Measurements from ENCODE around the gene DYSF. TPM values are rescaled to one million over a fixed set of nuclear protein-coding genes. Genes with fewer than 3 reads are reported as not detected.
A peak's percentile ranks its signal among the peaks of the same experiment; 100 is the strongest.

The DYSF gene
- polyA plus RNA-seq, 1 donor from 2014 or later: 0.04 TPM

DNA sequence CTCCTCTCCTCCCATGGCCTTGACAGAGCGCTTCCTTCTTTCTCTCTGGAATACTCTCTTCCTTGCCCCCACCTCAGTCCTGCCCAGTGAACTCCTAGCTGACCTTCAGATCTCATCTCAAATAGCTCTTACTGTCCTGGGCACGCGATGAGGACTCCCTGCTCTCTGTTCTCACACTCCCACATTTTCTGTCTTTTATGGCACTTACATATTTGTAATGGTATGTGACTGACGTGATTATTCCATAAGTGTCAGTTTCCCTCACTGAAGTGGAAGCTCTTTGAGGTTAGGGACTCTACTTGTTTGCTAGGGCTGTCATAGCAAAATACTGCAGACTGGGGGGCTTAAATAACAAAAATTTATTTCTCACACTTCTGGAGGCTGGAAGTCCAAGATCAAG is 1.7 kb upstream of the DYSF start:
- H3K4me2 ChIP-seq (ENCODE audit: low read length): no peak overlapping the region
- no peaks in the 10 kb centered on the region for H3K9me2 ChIP-seq (ENCODE audit: insufficient read depth, low read length)
- no peak overlapping the region for H2AFZ ChIP-seq (ENCODE audit: low read depth, low read length)
- H3F3A ChIP-seq (ENCODE audit: insufficient read depth, low read length, poor library complexity, severe bottlenecking): no peaks in the 10 kb centered on the region
- H4K20me1 ChIP-seq (ENCODE audit: insufficient read depth): no peaks in the 10 kb centered on the region
- H3K4me3 ChIP-seq (ENCODE audit: low read length): no peak overlapping the region
- no peaks in the 10 kb centered on the region for H3K9me3 ChIP-seq (ENCODE audit: low read length)
- H3K27ac ChIP-seq (ENCODE audit: low read length): no peak overlapping the region
- H3K27me3 ChIP-seq (ENCODE audit: insufficient read depth, low read depth, low read length): peaks cover 39% of the 10 kb centered on the region
- TF ChIP-seq, protein P1, sequence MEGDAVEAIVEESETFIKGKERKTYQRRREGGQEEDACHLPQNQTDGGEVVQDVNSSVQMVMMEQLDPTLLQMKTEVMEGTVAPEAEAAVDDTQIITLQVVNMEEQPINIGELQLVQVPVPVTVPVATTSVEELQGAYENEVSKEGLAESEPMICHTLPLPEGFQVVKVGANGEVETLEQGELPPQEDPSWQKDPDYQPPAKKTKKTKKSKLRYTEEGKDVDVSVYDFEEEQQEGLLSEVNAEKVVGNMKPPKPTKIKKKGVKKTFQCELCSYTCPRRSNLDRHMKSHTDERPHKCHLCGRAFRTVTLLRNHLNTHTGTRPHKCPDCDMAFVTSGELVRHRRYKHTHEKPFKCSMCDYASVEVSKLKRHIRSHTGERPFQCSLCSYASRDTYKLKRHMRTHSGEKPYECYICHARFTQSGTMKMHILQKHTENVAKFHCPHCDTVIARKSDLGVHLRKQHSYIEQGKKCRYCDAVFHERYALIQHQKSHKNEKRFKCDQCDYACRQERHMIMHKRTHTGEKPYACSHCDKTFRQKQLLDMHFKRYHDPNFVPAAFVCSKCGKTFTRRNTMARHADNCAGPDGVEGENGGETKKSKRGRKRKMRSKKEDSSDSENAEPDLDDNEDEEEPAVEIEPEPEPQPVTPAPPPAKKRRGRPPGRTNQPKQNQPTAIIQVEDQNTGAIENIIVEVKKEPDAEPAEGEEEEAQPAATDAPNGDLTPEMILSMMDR (IDR thresholded peaks at IDR 0.05; ENCODE audit: poor library complexity, severe bottlenecking): no peak
- no peak for TF ChIP-seq SMC3 (conservative IDR thresholded peaks at IDR 0.05; ENCODE audit: poor library complexity)
- TF ChIP-seq TAF1 (IDR thresholded peaks at IDR 0.05; ENCODE audit: low read depth): no peak
- no peak for TF ChIP-seq RAD21 (conservative IDR thresholded peaks at IDR 0.05)
- H3K36me3 ChIP-seq (ENCODE audit: insufficient read depth, low read length): no peaks in the 10 kb centered on the region
- H3K9ac ChIP-seq (ENCODE audit: low read length): no peak overlapping the region
- no peaks in the 10 kb centered on the region for H3K79me2 ChIP-seq (replicated peaks; ENCODE audit: insufficient read depth, low read length)

DNA sequence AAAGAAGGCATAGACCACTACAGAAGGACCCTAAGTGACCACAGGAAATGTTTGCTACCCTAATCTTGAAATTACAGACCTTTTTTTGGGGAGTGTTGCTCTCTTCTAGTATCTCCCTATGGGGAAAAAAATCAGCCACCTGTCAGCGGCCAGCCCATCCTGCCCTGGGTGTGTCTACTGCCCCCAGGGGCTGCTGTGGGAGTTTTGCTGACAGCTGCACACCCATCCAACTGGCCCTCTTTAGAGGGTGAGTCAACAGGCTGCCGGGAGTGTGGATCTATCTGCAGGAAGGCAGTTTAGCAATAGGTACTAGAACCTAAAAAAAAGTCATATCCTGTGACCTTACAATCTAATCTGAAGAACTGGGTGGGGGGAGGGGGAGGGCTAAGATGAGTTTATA is 796 bp upstream of the DYSF start:
- H3K36me3 ChIP-seq (ENCODE audit: insufficient read depth, low read length): no peaks in the 10 kb centered on the region
- no peaks in the 10 kb centered on the region for H3F3A ChIP-seq (ENCODE audit: insufficient read depth, low read length, poor library complexity, severe bottlenecking)
- H2AFZ ChIP-seq (ENCODE audit: low read depth, low read length): no peak overlapping the region
- no peak for TF ChIP-seq POLR2AphosphoS5 (IDR thresholded peaks at IDR 0.05)
- H3K9me2 ChIP-seq (ENCODE audit: insufficient read depth, low read length): no peaks in the 10 kb centered on the region
- no peak overlapping the region for H3K4me3 ChIP-seq (ENCODE audit: low read length)
- H3K9me3 ChIP-seq (ENCODE audit: low read length): no peaks in the 10 kb centered on the region
- no peak overlapping the region for H3K9ac ChIP-seq (ENCODE audit: low read length)
- H3K27me3 ChIP-seq (ENCODE audit: insufficient read depth, low read depth, low read length): peaks cover 39% of the 10 kb centered on the region
- H3K4me2 ChIP-seq (ENCODE audit: low read length): no peak overlapping the region
- no peak overlapping the region for H3K27ac ChIP-seq (ENCODE audit: low read length)
- H3K79me2 ChIP-seq (replicated peaks; ENCODE audit: insufficient read depth, low read length): no peaks in the 10 kb centered on the region
- no peaks in the 10 kb centered on the region for H4K20me1 ChIP-seq (ENCODE audit: insufficient read depth)

DNA sequence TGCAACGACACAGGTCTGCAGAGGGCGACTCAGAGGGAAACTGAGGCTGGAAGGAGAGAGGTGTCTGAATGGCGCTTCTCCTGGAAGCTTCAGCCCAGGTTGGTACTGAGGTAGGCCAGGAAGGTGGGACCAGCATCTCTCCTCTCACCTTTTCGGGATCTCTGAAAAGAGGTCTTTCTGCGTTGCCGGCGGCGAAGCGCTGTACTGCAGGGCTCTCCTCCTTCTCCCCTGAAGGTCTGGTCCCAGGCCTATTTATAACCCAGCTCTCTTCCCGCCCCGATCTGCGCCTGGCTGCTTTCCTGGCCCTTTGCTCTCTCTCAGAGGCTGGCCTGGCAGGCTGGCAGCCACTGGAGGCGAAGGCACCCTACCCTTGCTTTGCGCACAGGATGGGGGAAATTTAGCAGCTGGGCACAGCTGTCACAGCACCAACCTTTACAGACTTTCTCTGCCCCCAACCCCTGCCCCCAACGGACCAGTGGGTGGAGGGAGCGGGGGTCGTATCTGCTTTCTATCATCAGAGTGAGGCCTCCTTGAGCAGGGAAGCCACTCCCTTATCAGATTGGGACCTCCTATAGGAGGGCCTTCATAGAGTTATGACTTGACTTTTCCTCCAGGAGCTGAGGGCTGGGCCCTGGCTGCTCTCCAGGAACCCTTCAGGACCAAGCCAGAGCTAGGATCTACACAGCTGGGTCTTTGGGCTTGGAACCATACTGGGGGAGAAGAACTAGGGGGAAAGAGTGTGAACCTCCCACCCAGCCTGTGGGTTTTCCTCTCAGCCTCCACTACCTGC is 1.1 kb downstream of the DYSF start:
- no peaks in the 10 kb centered on the region for H3K36me3 ChIP-seq (ENCODE audit: insufficient read depth, low read length)

More for the DNA sequence above, 1.1 kb downstream of the DYSF start:
- Histone ChIP-seq H3K9me3 (ENCODE audit: low read length) (no peaks in the 10 kb centered on the region), H3K79me2 (replicated peaks; ENCODE audit: insufficient read depth, low read length) (no peaks in the 10 kb centered on the region), H3K9me2 (ENCODE audit: insufficient read depth, low read length) (no peaks in the 10 kb centered on the region), H3K4me2 (ENCODE audit: low read length) (no peak overlapping the region), H3K27me3 (ENCODE audit: insufficient read depth, low read depth, low read length) (peaks cover 39% of the 10 kb centered on the region), H4K20me1 (ENCODE audit: insufficient read depth) (no peaks in the 10 kb centered on the region), H2AFZ (ENCODE audit: low read depth, low read length) (no peak overlapping the region), H3K27ac (ENCODE audit: low read length) (no peak overlapping the region), H3K4me3 (ENCODE audit: low read length) (peak overlapping the region; percentile 61), H3F3A (ENCODE audit: insufficient read depth, low read length, poor library complexity, severe bottlenecking) (no peaks in the 10 kb centered on the region), H3K9ac (ENCODE audit: low read length) (no peak overlapping the region)
- TF ChIP-seq RAD21 (conservative IDR thresholded peaks at IDR 0.05): no peak
- TF ChIP-seq POLR2AphosphoS5 (IDR thresholded peaks at IDR 0.05): no peak
- no peak for TF ChIP-seq EP300 (conservative IDR thresholded peaks at IDR 0.05; ENCODE audit: poor library complexity, severe bottlenecking)
- TF ChIP-seq EZH2 (IDR thresholded peaks at IDR 0.05; ENCODE audit: borderline replicate concordance, insufficient read depth, low read length, poor library complexity, severe bottlenecking): no peak
- TF ChIP-seq MXI1 (conservative IDR thresholded peaks at IDR 0.05; ENCODE audit: poor library complexity, severe bottlenecking): no peak
- TF ChIP-seq TAF1 (IDR thresholded peaks at IDR 0.05; ENCODE audit: low read depth): no peak
- TF ChIP-seq SMC3 (conservative IDR thresholded peaks at IDR 0.05; ENCODE audit: poor library complexity): no peak
- TF ChIP-seq, protein P1 (IDR thresholded peaks at IDR 0.05; ENCODE audit: poor library complexity, severe bottlenecking): no peak
- TF ChIP-seq, protein P2, sequence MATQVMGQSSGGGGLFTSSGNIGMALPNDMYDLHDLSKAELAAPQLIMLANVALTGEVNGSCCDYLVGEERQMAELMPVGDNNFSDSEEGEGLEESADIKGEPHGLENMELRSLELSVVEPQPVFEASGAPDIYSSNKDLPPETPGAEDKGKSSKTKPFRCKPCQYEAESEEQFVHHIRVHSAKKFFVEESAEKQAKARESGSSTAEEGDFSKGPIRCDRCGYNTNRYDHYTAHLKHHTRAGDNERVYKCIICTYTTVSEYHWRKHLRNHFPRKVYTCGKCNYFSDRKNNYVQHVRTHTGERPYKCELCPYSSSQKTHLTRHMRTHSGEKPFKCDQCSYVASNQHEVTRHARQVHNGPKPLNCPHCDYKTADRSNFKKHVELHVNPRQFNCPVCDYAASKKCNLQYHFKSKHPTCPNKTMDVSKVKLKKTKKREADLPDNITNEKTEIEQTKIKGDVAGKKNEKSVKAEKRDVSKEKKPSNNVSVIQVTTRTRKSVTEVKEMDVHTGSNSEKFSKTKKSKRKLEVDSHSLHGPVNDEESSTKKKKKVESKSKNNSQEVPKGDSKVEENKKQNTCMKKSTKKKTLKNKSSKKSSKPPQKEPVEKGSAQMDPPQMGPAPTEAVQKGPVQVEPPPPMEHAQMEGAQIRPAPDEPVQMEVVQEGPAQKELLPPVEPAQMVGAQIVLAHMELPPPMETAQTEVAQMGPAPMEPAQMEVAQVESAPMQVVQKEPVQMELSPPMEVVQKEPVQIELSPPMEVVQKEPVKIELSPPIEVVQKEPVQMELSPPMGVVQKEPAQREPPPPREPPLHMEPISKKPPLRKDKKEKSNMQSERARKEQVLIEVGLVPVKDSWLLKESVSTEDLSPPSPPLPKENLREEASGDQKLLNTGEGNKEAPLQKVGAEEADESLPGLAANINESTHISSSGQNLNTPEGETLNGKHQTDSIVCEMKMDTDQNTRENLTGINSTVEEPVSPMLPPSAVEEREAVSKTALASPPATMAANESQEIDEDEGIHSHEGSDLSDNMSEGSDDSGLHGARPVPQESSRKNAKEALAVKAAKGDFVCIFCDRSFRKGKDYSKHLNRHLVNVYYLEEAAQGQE (IDR thresholded peaks at IDR 0.05; ENCODE audit: borderline replicate concordance): no peak

Measured in neural cell (in vitro differentiated cells).